ENCODE results near the gene RIBC2. TPM values are rescaled to one million over a fixed set of nuclear protein-coding genes. Genes with fewer than 3 reads are reported as not detected.
"Not testable (repeated sequence)": the region's sequence is repeated elsewhere in the genome, so short reads cannot be mapped to it uniquely, and the experiment has no call there.

The RIBC2 gene
- total and polyA plus RNA-seq, 9 of the 15 experiments (the other 6 are each of a cell fraction or from before 2014, with no cell fraction given): not detected

DNA sequence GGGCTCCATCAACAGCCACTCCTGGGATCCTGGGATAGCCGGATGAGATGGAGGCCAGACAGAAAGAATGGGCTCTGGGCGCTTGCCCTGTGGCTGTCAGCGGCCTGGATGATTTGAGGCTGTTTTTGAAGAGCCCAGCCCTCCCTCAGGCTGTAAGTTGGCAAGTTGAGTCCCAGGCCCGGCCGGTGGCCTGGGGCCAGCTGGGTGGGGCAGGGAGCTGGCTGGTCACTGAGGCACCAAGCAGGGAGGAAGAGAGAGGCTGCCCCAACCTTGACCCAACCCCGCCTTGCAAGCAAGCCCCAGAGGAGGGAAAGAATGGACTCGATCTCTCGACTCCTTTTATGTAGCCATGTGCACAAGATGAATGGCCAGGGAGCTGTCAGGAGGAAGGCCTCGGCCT lies 34.9 kb downstream of the RIBC2 start (continued):
- TF ChIP-seq, protein P1, sequence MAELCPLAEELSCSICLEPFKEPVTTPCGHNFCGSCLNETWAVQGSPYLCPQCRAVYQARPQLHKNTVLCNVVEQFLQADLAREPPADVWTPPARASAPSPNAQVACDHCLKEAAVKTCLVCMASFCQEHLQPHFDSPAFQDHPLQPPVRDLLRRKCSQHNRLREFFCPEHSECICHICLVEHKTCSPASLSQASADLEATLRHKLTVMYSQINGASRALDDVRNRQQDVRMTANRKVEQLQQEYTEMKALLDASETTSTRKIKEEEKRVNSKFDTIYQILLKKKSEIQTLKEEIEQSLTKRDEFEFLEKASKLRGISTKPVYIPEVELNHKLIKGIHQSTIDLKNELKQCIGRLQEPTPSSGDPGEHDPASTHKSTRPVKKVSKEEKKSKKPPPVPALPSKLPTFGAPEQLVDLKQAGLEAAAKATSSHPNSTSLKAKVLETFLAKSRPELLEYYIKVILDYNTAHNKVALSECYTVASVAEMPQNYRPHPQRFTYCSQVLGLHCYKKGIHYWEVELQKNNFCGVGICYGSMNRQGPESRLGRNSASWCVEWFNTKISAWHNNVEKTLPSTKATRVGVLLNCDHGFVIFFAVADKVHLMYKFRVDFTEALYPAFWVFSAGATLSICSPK (IDR thresholded peaks at IDR 0.05; ENCODE audit: borderline replicate concordance): no peak
- TF ChIP-seq, protein P2, sequence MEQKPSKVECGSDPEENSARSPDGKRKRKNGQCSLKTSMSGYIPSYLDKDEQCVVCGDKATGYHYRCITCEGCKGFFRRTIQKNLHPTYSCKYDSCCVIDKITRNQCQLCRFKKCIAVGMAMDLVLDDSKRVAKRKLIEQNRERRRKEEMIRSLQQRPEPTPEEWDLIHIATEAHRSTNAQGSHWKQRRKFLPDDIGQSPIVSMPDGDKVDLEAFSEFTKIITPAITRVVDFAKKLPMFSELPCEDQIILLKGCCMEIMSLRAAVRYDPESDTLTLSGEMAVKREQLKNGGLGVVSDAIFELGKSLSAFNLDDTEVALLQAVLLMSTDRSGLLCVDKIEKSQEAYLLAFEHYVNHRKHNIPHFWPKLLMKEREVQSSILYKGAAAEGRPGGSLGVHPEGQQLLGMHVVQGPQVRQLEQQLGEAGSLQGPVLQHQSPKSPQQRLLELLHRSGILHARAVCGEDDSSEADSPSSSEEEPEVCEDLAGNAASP (IDR thresholded peaks at IDR 0.05): no peak
- no peak for TF ChIP-seq MEF2D (tag; conservative IDR thresholded peaks at IDR 0.05; ENCODE audit: low read depth)

DNA sequence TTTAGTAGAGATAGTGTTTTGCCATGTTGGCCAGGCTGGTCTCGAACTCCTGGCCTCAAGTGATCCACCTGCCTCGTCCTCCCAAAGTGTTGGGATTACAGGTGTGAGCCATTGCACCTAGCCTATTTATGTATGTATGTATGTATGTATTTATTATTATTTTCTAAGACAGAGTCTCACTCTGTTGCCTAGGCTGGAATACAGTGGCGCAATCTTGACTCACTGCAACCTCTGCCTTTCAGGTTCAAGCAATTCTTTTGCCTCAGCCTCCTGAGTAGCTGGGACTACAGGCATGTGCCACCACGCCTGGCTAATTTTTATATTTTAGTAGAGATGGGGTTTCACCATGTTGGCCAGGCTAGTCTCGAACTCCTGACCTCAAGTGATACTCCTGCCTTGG lies 35.9 kb downstream of the RIBC2 start:
- H3K9me3 ChIP-seq (replicated peaks; ENCODE audit: control insufficient read depth, insufficient read depth, low read depth, low read length); H3K27ac ChIP-seq (ENCODE audit: extremely low read depth, low read depth, low read length); FAIRE-seq; BruUV-seq (replicated peaks); H3K9me1 ChIP-seq (ENCODE audit: control insufficient read depth, insufficient read depth, low read length); H3K4me3 ChIP-seq; H3K36me3 ChIP-seq (ENCODE audit: control insufficient read depth, insufficient read depth, low read length); CTCF ChIA-PET (ENCODE audit: low intra/inter-chr PET ratio); H3K79me2 ChIP-seq (ENCODE audit: control insufficient read depth, insufficient read depth, low read length); POLR2A ChIA-PET; DNase-seq (ENCODE audit: extremely low read depth in 1 of 4, low spot score in 3 of 4); ATAC-seq; H3K4me2 ChIP-seq (ENCODE audit: insufficient read depth, low read length); intact Hi-C loops (cut with micrococcal nuclease); H3K4me1 ChIP-seq (replicated peaks in 1 of 2; ENCODE audit: control insufficient read depth in 2 of 2, insufficient read depth in 2 of 2, low read length in 2 of 2); H4K20me1 ChIP-seq (replicated peaks; ENCODE audit: control insufficient read depth, insufficient read depth, low read length); H2AFZ ChIP-seq (ENCODE audit: low read depth, low read length); H3K9ac ChIP-seq (ENCODE audit: insufficient read depth in 1 of 2, low read depth in 2 of 2, low read length in 2 of 2): not testable (repeated sequence)
- in situ Hi-C loops (cut with MboI): loop anchor here (5.0 kb wide), 1 partner anchor 103 kb away; no protein-coding TSS in a partner anchor
- WGBS (ENCODE audit: insufficient coverage, low coverage, missing lambda C conversion rate): 0% methylated on average over 5 of the region's 5 CpGs
- peaks cover 0 to 34% of the 10 kb centered on the region in 2 experiments; a peak in 2 of 5 replicates for H3K27me3 ChIP-seq (ENCODE audit: control insufficient read depth in 2 of 2, insufficient read depth in 2 of 2, low read length in 2 of 2)
